ENCODE data around the gene CCT6B. TPM values are rescaled to one million over a fixed set of nuclear protein-coding genes. Genes with fewer than 3 reads are reported as not detected.

The CCT6B gene
- total RNA-seq, 2 experiments from 2014 or later, result 4.6 to 4.9 TPM

DNA sequence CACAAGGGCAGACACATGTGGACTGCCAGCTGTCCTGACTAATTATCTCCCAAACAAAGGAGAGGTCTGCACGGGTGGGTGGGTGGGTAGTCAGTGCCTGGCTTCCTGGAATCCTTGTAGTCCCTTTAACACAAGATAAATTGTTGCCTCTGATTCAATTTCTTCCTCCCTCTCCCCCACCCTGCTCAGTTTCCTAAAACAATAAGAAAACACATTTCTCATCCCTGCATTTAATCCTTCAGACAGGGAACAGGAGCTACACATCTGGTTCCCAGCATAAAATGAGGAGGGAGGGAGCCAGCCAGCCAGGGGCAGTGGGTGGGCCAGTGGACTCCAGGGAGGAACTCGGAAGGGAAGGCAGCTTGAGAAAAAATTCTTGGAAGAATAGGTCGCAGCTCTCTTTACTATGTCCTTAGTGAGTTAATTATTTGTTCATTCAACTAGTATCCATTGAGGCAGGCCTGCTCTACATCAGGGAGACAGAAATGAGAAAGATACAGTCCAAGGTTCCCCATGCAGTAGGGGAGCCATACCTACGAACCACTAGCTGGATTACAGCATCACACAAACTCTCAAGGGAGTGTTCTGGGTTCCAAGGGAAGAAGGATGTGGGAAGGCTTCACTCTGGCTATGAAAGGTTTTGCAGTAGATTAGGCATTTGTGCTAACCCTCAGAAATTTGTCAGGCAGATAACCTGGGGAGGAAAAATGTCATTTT is 58.3 kb downstream of the CCT6B start:
- intact Hi-C loops (cut with DNase I, micrococcal nuclease), result no loop called here
- no peaks in the 10 kb centered on the region for H3K4me1 ChIP-seq (ENCODE audit: insufficient read depth, low read length)
- Mint-ChIP-seq H3K27ac (no peak overlapping the region), H3K36me3 (ENCODE audit: low read depth) (no peaks in the 10 kb centered on the region), H3K9me3 (no peaks in the 10 kb centered on the region), H3K4me3 (no peak overlapping the region), H3K4me1 (ENCODE audit: low read depth) (no peaks in the 10 kb centered on the region), H3K27me3 (peaks cover 58% of the 10 kb centered on the region)
- peaks cover 6 to 11% of the 10 kb centered on the region in 2 experiments for H3K27me3 ChIP-seq (ENCODE audit: control insufficient read depth in 1 of 2, insufficient read depth in 2 of 2, low read length in 2 of 2)
- DNase-seq (no peak), ATAC-seq (ENCODE audit: poor library complexity) (no peak)
- no peaks in the 10 kb centered on the region for H3K36me3 ChIP-seq (ENCODE audit: insufficient read depth, low read length)
- no peaks in the 10 kb centered on the region for H3K9me3 ChIP-seq (ENCODE audit: control insufficient read depth in 1 of 2, insufficient read depth in 1 of 2, low read length in 2 of 2)
- TF ChIP-seq, protein P1, sequence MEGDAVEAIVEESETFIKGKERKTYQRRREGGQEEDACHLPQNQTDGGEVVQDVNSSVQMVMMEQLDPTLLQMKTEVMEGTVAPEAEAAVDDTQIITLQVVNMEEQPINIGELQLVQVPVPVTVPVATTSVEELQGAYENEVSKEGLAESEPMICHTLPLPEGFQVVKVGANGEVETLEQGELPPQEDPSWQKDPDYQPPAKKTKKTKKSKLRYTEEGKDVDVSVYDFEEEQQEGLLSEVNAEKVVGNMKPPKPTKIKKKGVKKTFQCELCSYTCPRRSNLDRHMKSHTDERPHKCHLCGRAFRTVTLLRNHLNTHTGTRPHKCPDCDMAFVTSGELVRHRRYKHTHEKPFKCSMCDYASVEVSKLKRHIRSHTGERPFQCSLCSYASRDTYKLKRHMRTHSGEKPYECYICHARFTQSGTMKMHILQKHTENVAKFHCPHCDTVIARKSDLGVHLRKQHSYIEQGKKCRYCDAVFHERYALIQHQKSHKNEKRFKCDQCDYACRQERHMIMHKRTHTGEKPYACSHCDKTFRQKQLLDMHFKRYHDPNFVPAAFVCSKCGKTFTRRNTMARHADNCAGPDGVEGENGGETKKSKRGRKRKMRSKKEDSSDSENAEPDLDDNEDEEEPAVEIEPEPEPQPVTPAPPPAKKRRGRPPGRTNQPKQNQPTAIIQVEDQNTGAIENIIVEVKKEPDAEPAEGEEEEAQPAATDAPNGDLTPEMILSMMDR (IDR thresholded peaks at IDR 0.05), result no peak
- POLR2A ChIA-PET, result no interaction called here
- H3K4me3 ChIP-seq (ENCODE audit: low read length), result no peak overlapping the region
- H3K27ac ChIP-seq (ENCODE audit: low read depth in 1 of 2, low read length in 2 of 2), result no peak overlapping the region
- CTCF ChIA-PET, result no interaction called here

DNA sequence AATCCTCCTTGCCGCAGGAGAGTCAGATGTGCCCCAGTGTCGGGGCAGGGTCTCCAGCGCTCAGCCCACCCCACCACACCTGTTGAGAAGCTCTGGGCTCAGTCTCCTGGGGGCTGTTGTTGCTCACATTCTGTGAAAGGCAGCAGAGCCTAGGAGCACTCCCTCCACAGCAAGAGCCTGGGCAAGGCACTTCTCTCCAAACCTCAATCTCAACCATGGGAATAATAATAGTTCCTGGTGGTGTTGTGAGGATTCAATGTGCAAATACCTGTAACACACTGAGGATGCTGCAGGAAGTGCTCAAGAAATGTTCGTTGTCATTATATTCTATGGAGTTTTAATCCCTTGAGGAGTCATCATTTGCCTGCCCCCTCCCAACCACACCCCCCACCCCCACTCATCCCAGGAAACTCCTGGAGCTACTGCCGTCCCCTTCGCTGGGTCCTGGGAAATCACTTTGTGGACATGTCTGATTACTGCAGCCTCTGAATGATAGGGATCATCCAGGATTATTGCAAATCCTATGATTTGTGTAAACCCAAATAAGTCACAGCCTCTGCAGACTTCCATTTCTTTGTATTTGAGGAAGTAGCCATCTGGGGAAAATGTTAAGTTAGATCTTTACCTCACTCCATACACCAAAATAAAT is 61.5 kb downstream of the CCT6B start:
- Mint-ChIP-seq H3K4me1 (ENCODE audit: low read depth) (no peaks in the 10 kb centered on the region), H3K36me3 (ENCODE audit: low read depth) (no peaks in the 10 kb centered on the region), H3K4me3 (no peak overlapping the region), H3K9me3 (no peaks in the 10 kb centered on the region), H3K27ac (no peak overlapping the region), H3K27me3 (peaks cover 83% of the 10 kb centered on the region)
- CTCF ChIA-PET, result no interaction called here
- DNase-seq (no peak), ATAC-seq (ENCODE audit: poor library complexity) (no peak)
- no peaks in the 10 kb centered on the region for H3K36me3 ChIP-seq (ENCODE audit: insufficient read depth, low read length)
- intact Hi-C loops (cut with DNase I, micrococcal nuclease), result loop anchor here in 1 of 2 experiments (10.0 kb wide), 1 partner anchor 475 kb away; no protein-coding TSS in a partner anchor
- H3K4me1 ChIP-seq (ENCODE audit: insufficient read depth, low read length), result no peaks in the 10 kb centered on the region
- POLR2A ChIA-PET, result no interaction called here
- H3K27ac ChIP-seq (ENCODE audit: low read depth in 1 of 2, low read length in 2 of 2), result no peak overlapping the region
- H3K9me3 ChIP-seq (ENCODE audit: control insufficient read depth in 1 of 2, insufficient read depth in 1 of 2, low read length in 2 of 2), result no peaks in the 10 kb centered on the region
- peaks cover 17 to 24% of the 10 kb centered on the region in 2 experiments for H3K27me3 ChIP-seq (ENCODE audit: control insufficient read depth in 1 of 2, insufficient read depth in 2 of 2, low read length in 2 of 2)
- H3K4me3 ChIP-seq (ENCODE audit: low read length), result no peak overlapping the region
- TF ChIP-seq, protein P1 (IDR thresholded peaks at IDR 0.05), result no peak

DNA sequence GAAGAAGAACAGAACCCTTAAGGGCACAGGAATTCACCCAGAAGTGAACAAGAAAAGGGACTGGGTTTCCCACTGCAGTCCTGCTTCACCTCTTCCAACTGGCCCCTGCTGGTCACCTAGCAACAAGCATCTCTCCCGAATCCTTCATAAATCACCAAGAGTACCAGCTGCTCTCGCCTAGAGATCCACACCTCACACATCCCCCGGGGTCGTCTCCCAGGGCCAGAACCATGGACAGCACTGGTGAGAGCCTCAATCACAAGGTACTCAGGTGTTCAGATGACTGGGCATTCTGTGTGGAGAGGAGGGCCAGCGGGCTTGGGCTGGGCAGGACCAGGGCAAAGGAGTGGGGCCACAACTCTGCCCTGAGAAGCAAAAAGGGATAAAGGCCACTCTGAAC is 65.9 kb downstream of the CCT6B start:
- Mint-ChIP-seq H3K4me1 (ENCODE audit: low read depth) (no peaks in the 10 kb centered on the region), H3K27me3 (peaks cover 70% of the 10 kb centered on the region), H3K9me3 (no peaks in the 10 kb centered on the region), H3K4me3 (no peak overlapping the region), H3K27ac (no peak overlapping the region), H3K36me3 (ENCODE audit: low read depth) (no peaks in the 10 kb centered on the region)
- H3K4me3 ChIP-seq (ENCODE audit: low read length), result no peak overlapping the region
- TF ChIP-seq, protein P1 (IDR thresholded peaks at IDR 0.05), result no peak
- no peak for ATAC-seq (ENCODE audit: poor library complexity)
- no peaks in the 10 kb centered on the region for H3K9me3 ChIP-seq (ENCODE audit: control insufficient read depth in 1 of 2, insufficient read depth in 1 of 2, low read length in 2 of 2)
- ChIA-PET POLR2A (no interaction called here), CTCF (no interaction called here)
- H3K27ac ChIP-seq (ENCODE audit: low read depth in 1 of 2, low read length in 2 of 2), result no peak overlapping the region
- DNase-seq, result no peak
- H3K36me3 ChIP-seq (ENCODE audit: insufficient read depth, low read length), result no peaks in the 10 kb centered on the region
- H3K4me1 ChIP-seq (ENCODE audit: insufficient read depth, low read length), result peaks cover 3% of the 10 kb centered on the region
- intact Hi-C loops (cut with DNase I, micrococcal nuclease), result loop anchor here in 1 of 2 experiments (10.0 kb wide), 1 partner anchor 471 kb away; no protein-coding TSS in a partner anchor
- H3K27me3 ChIP-seq (ENCODE audit: control insufficient read depth in 1 of 2, insufficient read depth in 2 of 2, low read length in 2 of 2), result peaks cover 21 to 24% of the 10 kb centered on the region in 2 experiments

Data from CD4-positive, alpha-beta T cell (primary cell).